Brain microvascular endothelial cell (primary cell): ENCODE data around the gene SUPT3H.

Source experiments
- DNase-seq: peaks from one replicate; pipeline ENCODE4 v3.0.0-alpha.2; 2020
- H3K27ac ChIP-seq: fragments of 250-450 bp; sonication (Bioruptor Pico); 2 replicates; pipeline ENCODE4 v1.5.1; 2020; ENCODE audit warnings: mild to moderate bottlenecking, moderate library complexity
- H3K27me3 ChIP-seq: fragments of 250-450 bp; sonication (Bioruptor Pico); replicated peaks from 2 replicates; pipeline ENCODE4 v1.5.1; 2020; ENCODE audit warnings: mild to moderate bottlenecking
- H3K36me3 ChIP-seq: fragments of 250-450 bp; sonication (Bioruptor Pico); replicated peaks from 2 replicates; pipeline ENCODE4 v1.5.1; 2020; ENCODE audit warnings: mild to moderate bottlenecking
- H3K4me3 ChIP-seq: 2 replicates; pipeline ENCODE4 v1.5.1; 2011; ENCODE audit warnings: low read depth, mild to moderate bottlenecking, control low read depth, low read length, moderate library complexity
- CTCF ChIP-seq: IDR thresholded peaks from 2 replicates; pipeline ENCODE4 v1.5.1; 2011; ENCODE audit warnings: low read depth, mild to moderate bottlenecking, moderate library complexity, low read length, control low read depth, inconsistent platforms; ENCODE audit errors: missing control alignments
- in situ Hi-C: cut with HindIII; loops from 2 replicates; pipeline ENCODE4 v1.10.0; 2017; ENCODE audit warnings: low sequenced_read_pairs, low pct_ligation_motif_present

The SUPT3H gene

GRCh38 chr6:45327956-45328522 is 49.7 kb downstream of the SUPT3H start, which contains the start of gene RUNX2:
RUNX2 (plus strand) TSS chr6:45328330; CDS start chr6:45328727, 397 bp downstream.
- peak; percentile 47 for DNase-seq
- in situ Hi-C loops = no loop called here
- Histone ChIP-seq H3K27me3 (no peaks in the 10 kb centered on the region), H3K4me3 (peak within 1 kb of the TSS; percentile 43), H3K36me3 (no peaks in the 10 kb centered on the region), H3K27ac (no peak within 1 kb of the TSS)
- TF ChIP-seq CTCF = no peak

GRCh38 chr6:45326698-45327417 is 50.9 kb downstream of the SUPT3H start:
- no peak for TF ChIP-seq CTCF
- Histone ChIP-seq H3K27ac (no peak overlapping the region), H3K36me3 (no peaks in the 10 kb centered on the region), H3K27me3 (no peaks in the 10 kb centered on the region), H3K4me3 (no peak overlapping the region)
- in situ Hi-C loops = no loop called here
- no peak for DNase-seq

- in situ Hi-C loops = no loop called here
- Histone ChIP-seq H3K36me3 (no peaks in the 10 kb centered on the region), H3K4me3 (no peak overlapping the region), H3K27ac (no peak overlapping the region), H3K27me3 (no peaks in the 10 kb centered on the region)
- TF ChIP-seq CTCF = no peak
- no peak for DNase-seq
Observed at GRCh38 chr6:45323656-45324224, 54.0 kb downstream of the SUPT3H start.

GRCh38 chr6:45320349-45320748 is 57.4 kb downstream of the SUPT3H start:
- no peaks in the 10 kb centered on the region for H3K27me3 ChIP-seq
- in situ Hi-C loops = no loop called here
- no peak overlapping the region for H3K4me3 ChIP-seq
- H3K27ac ChIP-seq = no peak overlapping the region
- no peak for DNase-seq
- no peak for TF ChIP-seq CTCF
- H3K36me3 ChIP-seq = no peaks in the 10 kb centered on the region

- in situ Hi-C loops = no loop called here
- no peak overlapping the region for H3K4me3 ChIP-seq
- no peak for TF ChIP-seq CTCF
- no peaks in the 10 kb centered on the region for H3K36me3 ChIP-seq
- DNase-seq = no peak
- H3K27ac ChIP-seq = no peak overlapping the region
- no peaks in the 10 kb centered on the region for H3K27me3 ChIP-seq
Observed at GRCh38 chr6:45314146-45314545, 63.6 kb downstream of the SUPT3H start.
